T-helper 2 cell treated with Interferon-gamma antibody and Interleukin-4, amounts not matched to agents 5 μg/mL and 100 μg/mL, for 36 hours (primary cell): ENCODE measurements around the gene CASZ1.

Source experiments
- DNase-seq: peaks from one replicate; pipeline ENCODE4 v3.0.0; 2021; ENCODE audit warnings: low spot score
- H3K27ac Mint-ChIP-seq: one replicate; pipeline ENCODE4 v1.8.0; 2021; ENCODE audit warnings: mild to moderate bottlenecking, mixed read lengths
- H3K27me3 Mint-ChIP-seq: one replicate; pipeline ENCODE4 v1.8.0; 2021; ENCODE audit warnings: low read depth, mixed read lengths
- H3K36me3 Mint-ChIP-seq: one replicate; pipeline ENCODE4 v1.8.0; 2021; ENCODE audit warnings: low read depth, mixed read lengths
- H3K4me1 Mint-ChIP-seq: one replicate; pipeline ENCODE4 v1.8.0; 2021; ENCODE audit warnings: low read depth, mixed read lengths
- H3K4me3 Mint-ChIP-seq: one replicate; pipeline ENCODE4 v1.8.0; 2022; ENCODE audit warnings: mild to moderate bottlenecking, moderate library complexity, mixed read lengths
- H3K9me3 Mint-ChIP-seq: one replicate; pipeline ENCODE4 v1.8.0; 2021; ENCODE audit warnings: mixed read lengths

Gene CASZ1

DNA sequence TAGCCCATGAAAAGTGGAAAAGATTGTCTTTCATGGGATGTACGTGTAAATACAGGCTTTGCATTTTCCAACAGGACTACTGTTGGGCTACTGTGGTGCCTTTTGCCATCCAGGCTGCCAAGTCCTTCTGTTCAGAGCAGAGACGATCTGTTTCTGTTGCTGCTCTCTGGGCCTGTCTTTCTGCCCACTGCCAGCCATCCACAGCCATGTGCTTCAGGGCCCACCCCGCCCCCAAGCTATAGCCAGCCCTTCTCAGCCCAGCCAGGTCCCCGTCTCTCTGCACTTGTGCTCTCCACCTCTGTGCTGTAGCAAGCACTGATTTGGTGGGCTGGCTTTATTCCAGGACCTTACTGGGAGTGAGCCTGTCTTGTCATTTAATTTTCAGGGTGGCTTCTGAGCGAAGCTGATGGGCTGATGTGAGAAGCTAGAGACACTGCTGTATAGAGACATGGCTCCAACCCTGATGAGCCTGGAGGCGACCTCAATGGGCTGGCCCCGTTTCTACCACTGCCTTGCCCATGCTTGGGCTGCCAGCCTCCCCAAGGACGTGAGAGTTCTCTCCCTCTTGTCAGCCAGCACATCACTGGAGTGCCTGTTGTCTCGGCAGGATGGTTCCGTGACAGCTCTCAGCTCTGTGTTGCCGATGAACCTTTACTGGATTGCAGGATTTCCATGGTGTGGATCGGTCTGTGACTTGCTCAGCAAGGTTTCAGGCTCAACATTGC is 183.8 kb downstream of the CASZ1 start:
- no peaks in the 10 kb centered on the region for H3K4me1 Mint-ChIP-seq
- H3K27ac Mint-ChIP-seq = no peak overlapping the region
- no peak overlapping the region for H3K4me3 Mint-ChIP-seq
- H3K9me3 Mint-ChIP-seq = no peaks in the 10 kb centered on the region
- H3K36me3 Mint-ChIP-seq = no peaks in the 10 kb centered on the region
- H3K27me3 Mint-ChIP-seq = no peaks in the 10 kb centered on the region
- no peak for DNase-seq

DNA sequence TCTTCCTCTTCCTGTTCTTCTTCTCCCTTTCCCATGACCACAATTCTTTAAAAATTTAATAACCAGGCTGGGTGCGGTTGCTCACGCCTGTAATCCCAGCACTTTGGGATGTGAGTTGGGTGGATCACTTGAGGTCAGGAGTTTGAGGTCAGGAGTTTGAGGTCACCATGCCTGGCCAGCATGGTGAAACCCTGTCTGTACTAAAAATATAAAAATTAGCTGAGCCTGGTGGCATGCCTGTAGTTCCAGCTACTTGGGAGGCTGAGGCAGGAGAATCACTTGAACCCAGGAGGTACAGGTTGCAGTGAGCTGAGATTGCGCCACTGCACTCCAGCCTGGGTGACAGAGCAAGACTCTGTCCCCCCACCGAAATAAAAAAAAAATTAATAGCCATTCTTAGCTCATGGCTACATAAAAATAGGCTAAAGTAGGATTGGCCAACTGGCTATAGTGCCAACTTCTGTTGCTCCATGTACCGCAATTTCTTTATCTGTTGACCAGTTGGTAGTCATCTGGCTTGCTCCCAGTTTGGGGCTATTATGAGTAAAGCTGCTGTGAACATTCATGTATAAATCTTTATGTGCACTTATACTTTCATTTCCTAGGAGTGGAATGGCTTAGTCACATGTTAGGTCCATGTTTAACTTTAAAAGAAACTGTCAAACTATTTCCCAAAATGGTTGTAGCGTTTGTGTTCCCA is 185.4 kb downstream of the CASZ1 start:
- Mint-ChIP-seq H3K36me3 (no peaks in the 10 kb centered on the region), H3K27ac (no peak overlapping the region), H3K9me3 (no peaks in the 10 kb centered on the region), H3K4me3 (no peak overlapping the region), H3K27me3 (no peaks in the 10 kb centered on the region), H3K4me1 (no peaks in the 10 kb centered on the region)
- no peak for DNase-seq

DNA sequence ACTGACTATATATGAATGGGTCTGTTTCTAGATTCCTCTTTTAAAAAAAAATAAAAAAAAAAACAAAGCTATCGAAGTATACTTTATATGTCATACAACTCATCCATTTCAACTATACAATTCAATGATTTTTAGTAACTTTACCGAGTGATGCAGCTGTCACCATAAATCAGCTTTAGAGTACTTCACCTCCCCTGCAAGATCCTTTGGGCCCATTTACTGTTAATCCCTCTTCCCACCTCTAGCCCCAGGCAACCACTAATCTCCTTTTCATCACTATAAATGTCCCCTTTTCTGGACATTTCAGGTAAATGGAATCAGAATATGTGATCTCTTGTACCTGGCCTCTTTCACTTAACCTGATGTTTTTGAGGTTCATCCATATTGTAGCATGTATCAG is 187.8 kb downstream of the CASZ1 start:
- no peaks in the 10 kb centered on the region for H3K4me1 Mint-ChIP-seq
- H3K9me3 Mint-ChIP-seq = no peaks in the 10 kb centered on the region
- no peak overlapping the region for H3K4me3 Mint-ChIP-seq
- no peak overlapping the region for H3K27ac Mint-ChIP-seq
- H3K27me3 Mint-ChIP-seq = no peaks in the 10 kb centered on the region
- peaks cover 4% of the 10 kb centered on the region for H3K36me3 Mint-ChIP-seq
- no peak for DNase-seq

DNA sequence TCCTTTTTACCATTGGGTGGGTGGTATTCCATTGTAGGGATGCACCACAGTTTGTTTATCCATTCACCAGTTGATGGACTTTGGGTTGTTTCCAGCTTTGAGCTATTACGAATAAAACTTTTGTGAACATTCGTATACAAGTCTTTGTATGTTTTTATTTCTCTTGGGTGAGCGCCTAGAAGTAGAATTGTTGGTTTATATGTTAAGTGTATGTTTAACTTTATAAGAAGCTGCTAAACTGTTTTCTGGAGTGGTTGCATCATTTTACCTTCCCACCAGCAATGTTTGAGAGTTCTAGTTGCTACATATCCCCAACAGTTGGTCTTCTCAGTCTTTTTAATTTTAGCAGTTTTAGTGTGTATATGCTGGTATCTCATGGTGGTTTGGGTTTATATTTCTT is 189.2 kb downstream of the CASZ1 start:
- Mint-ChIP-seq H3K4me3 (no peak overlapping the region), H3K27ac (no peak overlapping the region), H3K27me3 (no peaks in the 10 kb centered on the region), H3K9me3 (no peaks in the 10 kb centered on the region), H3K4me1 (no peaks in the 10 kb centered on the region), H3K36me3 (peaks cover 4% of the 10 kb centered on the region)
- DNase-seq = no peak

DNA sequence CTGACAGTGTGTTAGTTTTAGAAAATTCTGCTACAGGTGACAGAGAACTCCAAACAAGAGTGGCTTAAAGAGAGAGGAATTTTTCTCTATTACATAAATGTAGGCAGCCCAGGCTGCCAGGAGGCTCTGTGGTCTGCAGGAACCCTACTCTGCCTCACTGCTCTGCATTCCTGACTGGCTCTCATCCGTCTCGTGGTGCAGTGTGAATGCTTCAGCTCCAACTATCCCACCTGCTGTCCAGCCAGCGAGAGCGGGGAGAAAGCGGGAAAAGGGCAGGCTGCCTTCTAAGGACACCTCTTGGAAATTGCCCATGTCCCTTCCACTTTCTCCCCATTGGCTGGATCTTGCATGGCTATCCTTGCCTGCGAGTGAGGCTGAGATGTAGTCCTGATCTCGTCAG is 190.4 kb downstream of the CASZ1 start:
- Mint-ChIP-seq H3K27me3 (no peaks in the 10 kb centered on the region), H3K36me3 (peaks cover 6% of the 10 kb centered on the region), H3K27ac (no peak overlapping the region), H3K4me3 (no peak overlapping the region), H3K9me3 (no peaks in the 10 kb centered on the region), H3K4me1 (no peaks in the 10 kb centered on the region)
- DNase-seq = no peak

DNA sequence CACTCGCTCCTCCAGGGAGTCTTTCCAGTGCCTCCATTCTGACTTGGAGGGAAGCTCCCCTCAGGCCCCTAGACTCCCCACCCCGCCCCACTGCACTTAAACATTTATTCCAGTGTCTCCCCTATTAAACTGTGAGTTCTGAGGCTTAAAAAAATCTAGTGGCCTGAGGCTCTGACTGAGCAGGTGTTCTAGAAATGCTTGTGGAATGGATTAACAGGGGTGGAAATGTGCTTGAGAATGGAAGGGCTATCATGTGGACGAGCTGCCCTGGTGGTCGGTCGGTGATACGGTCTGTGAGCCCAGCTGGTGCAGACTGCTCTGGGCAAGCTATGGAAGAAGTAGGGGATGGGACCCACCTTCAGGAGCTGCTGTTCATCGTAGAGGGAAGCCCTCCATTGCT is 191.5 kb downstream of the CASZ1 start:
- no peak overlapping the region for H3K4me3 Mint-ChIP-seq
- no peak overlapping the region for H3K27ac Mint-ChIP-seq
- no peak for DNase-seq
- peaks cover 6% of the 10 kb centered on the region for H3K36me3 Mint-ChIP-seq
- H3K9me3 Mint-ChIP-seq = no peaks in the 10 kb centered on the region
- no peaks in the 10 kb centered on the region for H3K27me3 Mint-ChIP-seq
- H3K4me1 Mint-ChIP-seq = no peaks in the 10 kb centered on the region

DNA sequence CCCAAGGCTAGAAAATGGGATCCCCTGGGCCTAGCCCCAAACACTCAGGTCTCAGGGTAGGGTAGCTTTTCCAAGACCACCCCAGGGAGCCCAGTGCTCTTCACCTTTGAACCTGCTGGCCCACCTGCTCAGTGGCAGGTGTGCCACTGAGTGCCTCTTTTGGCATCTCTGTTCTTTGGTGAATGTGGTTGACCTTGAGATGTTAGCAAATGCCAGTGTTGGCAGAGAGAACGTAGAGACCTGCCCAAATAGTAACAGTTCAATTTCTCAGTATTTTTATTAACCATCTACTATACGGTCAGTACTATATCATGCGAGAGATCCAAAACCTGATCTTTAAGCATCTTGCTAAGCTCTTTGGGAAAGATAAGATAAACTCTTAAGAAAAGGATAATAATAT is 193.5 kb downstream of the CASZ1 start:
- H3K4me3 Mint-ChIP-seq = no peak overlapping the region
- no peak for DNase-seq
- no peak overlapping the region for H3K27ac Mint-ChIP-seq
- H3K4me1 Mint-ChIP-seq = no peaks in the 10 kb centered on the region
- H3K9me3 Mint-ChIP-seq = no peaks in the 10 kb centered on the region
- no peaks in the 10 kb centered on the region for H3K27me3 Mint-ChIP-seq
- peaks cover 6% of the 10 kb centered on the region for H3K36me3 Mint-ChIP-seq

DNA sequence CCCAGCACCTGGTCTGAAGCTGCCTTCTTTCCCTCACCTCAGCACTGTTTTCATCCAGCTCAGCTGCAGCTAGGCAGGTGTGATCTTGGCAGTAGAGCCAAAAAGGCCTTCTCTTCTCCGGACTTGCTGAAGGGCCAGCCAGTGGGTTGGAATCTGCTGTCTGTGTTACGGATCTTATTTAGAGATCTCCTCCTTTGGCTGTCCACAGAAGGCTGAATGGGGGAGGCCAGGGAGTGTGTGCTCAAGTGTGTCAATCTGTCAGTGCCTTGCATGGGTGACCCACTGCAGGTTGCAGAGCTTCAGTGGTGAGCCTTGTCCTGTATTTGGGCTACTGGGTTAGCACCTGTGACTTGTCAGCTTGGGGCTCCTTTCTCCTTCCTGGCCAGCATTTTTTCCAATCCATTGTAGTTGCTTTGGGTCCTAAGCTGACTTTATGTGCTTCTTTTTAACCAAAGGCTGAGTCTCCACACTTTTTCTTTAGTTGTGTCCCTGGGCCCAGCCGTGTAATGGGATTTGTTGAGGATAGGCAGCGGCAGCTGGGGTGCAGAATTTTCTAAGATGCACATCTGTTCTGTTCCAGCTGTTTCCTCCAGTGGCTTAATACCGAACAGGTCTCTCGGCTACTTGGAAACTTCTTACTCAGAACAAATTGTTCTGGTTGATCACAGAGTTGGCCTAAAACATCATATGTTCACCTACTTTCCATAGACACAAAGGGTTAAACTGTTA is 194.9 kb downstream of the CASZ1 start:
- H3K4me1 Mint-ChIP-seq = no peaks in the 10 kb centered on the region
- H3K27ac Mint-ChIP-seq = no peak overlapping the region

DNA sequence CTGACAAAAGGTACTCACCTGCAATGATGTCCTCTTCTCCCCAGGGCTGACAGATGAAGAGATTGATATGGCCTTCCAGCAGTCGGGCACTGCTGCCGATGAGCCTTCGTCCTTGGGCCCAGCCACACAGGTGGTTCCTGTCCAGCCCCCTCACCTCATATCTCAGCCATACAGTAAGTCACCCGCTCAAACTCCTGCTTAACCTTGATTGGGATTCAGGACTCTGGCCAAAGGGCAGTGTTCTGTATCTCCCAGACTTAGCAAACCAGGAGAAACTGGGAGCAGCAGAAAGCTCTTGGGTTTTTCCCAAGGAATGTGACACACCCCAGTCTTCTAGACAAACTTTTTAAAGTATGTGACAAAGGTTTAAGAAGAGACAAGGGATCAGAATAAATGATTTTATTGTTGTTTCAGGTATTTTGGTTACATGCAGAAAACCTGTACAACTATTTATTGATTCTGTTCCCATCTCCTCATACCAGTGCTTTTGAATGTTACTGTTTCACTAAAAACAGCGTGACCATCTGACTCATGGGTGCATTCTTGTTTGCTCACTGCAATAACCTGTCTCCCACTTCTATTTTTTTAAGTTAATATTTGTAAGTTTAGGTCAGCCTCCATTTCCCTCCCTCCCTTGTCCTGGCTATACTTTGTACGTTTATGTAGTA is 197.1 kb downstream of the CASZ1 start:
- no peaks in the 10 kb centered on the region for H3K4me1 Mint-ChIP-seq
- H3K4me3 Mint-ChIP-seq = no peak overlapping the region
- H3K36me3 Mint-ChIP-seq = peaks cover 6% of the 10 kb centered on the region
- H3K27ac Mint-ChIP-seq = no peak overlapping the region
- no peak for DNase-seq
- H3K27me3 Mint-ChIP-seq = no peaks in the 10 kb centered on the region
- no peaks in the 10 kb centered on the region for H3K9me3 Mint-ChIP-seq

More for the DNA sequence above, 194.9 kb downstream of the CASZ1 start:
- no peaks in the 10 kb centered on the region for H3K27me3 Mint-ChIP-seq
- no peak for DNase-seq
- peaks cover 6% of the 10 kb centered on the region for H3K36me3 Mint-ChIP-seq
- H3K4me3 Mint-ChIP-seq = no peak overlapping the region
- no peaks in the 10 kb centered on the region for H3K9me3 Mint-ChIP-seq

DNA sequence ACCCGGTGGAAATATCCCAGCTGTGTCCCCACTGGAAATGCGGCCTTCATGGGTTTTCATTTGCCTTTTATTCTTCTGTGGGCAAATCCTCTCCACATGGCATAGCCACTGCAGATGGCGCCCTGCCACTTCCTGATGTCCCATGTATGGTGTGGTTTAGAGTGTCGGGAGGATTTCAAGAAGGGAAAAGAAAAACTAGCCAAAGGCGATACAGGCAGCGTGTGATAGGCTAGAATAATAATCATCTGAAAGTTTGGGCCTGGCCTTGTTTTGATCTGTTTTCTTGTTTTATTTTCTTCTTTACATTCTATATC is 198.1 kb downstream of the CASZ1 start:
- no peak for DNase-seq
- Mint-ChIP-seq H3K27ac (no peak overlapping the region), H3K9me3 (no peaks in the 10 kb centered on the region), H3K27me3 (no peaks in the 10 kb centered on the region), H3K4me3 (no peak overlapping the region), H3K36me3 (peaks cover 3% of the 10 kb centered on the region), H3K4me1 (no peaks in the 10 kb centered on the region)

DNA sequence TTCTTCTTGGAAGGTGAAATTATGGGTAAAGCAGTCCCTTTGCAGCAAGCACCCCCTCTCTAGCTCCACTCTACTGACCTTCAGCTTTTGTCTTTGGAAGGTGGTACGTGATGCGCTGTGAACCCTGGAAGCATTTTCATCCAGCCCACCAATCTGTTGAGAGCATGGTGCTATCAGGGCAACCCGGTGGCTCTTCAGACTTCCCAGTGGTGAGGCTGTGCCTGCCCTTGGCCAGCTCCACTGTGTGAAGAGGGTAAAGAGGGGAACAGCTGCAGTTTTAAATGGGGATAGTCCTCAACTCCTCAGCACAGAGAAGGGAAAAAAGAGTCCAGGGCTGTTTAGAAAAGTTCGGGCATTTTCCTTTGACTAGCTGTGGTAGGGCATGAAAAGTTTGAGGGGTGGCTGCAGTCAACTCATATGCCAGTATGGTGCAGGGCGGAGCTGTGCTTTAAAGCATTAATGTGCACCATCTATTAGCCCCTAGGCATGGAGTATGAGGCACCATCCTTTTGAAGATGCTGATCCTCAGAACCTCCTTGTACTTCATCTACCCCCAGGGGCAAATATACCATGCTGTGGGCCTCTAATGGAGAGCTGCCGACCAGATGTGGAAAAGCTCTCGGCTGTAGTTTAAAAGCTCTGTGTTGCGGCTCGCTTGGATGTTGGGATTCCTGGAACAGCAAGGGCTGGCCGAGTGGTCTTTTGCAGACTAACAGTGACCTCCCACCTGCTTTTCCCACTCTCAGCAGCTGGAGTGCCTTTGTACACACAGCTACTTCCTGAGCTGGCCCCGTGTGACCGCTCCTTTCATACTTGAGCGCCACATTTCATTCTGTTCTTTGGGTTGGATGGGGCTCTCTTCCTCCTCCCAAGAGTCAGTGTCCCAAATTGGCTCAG is 198.7 kb downstream of the CASZ1 start:
- no peaks in the 10 kb centered on the region for H3K9me3 Mint-ChIP-seq
- H3K4me1 Mint-ChIP-seq = no peaks in the 10 kb centered on the region
- H3K27ac Mint-ChIP-seq = no peak overlapping the region
- no peak for DNase-seq
- H3K4me3 Mint-ChIP-seq = no peak overlapping the region
- no peaks in the 10 kb centered on the region for H3K27me3 Mint-ChIP-seq
- H3K36me3 Mint-ChIP-seq = peaks cover 3% of the 10 kb centered on the region

DNA sequence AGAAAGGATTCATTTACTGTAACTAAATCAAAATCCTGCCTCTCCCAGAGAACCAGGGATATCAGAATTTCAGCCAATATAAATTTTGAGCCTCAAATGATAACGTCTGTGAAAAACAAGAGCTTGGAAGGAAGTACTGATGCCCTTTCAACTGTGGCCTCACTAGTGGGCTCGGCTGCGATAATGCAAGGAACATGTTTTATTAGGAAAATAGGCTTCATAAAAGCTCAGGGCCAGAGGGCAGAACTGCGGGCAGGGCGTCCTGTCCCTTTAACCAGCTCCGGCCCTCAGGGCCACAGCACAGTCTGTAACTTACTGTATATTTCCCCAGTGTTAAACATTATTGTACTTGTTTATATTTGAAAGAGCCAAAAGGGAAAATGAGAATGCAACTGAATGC is 199.7 kb downstream of the CASZ1 start:
- no peak for DNase-seq
- Mint-ChIP-seq H3K4me3 (no peak overlapping the region), H3K27ac (no peak overlapping the region), H3K9me3 (no peaks in the 10 kb centered on the region), H3K27me3 (no peaks in the 10 kb centered on the region), H3K36me3 (peaks cover 3% of the 10 kb centered on the region), H3K4me1 (no peaks in the 10 kb centered on the region)

DNA sequence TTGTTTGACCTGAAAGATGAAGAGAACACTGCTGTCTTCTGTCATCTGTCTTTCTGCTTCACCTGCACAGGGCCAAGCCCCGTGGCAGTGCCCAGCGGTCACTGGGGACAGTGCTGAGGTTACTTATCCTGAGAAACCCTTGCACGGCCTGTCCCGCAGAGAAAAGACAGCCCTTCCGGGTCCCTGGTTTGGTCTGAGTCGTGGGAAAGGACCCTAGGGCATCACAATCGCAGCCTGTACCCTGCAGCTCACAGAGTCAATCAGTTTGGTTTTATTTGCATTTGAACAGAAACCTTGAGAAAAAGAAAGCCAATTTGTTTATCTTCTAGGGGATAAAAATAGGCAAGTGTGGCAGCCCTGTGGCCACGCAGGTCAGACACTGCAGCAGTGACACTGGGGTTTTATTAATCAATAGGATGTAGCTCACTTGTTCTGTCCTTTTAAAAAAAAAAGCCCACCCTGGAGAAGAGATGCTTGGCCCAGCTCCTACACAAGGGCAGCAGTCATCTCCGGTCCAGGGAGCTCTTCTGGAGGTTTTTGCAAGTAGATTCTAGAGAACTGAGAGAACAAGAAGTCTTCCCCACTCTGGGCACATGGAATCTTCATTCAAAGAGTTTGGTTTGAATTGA is 201.7 kb downstream of the CASZ1 start:
- peaks cover 4% of the 10 kb centered on the region for H3K4me1 Mint-ChIP-seq
- no peaks in the 10 kb centered on the region for H3K9me3 Mint-ChIP-seq
- no peaks in the 10 kb centered on the region for H3K36me3 Mint-ChIP-seq
- H3K27me3 Mint-ChIP-seq = no peaks in the 10 kb centered on the region
- H3K4me3 Mint-ChIP-seq = no peak overlapping the region
- DNase-seq = no peak
- no peak overlapping the region for H3K27ac Mint-ChIP-seq
